NCI-H510A (cell line): ENCODE measurements around the gene PTGR3.

Experiments
- DNase-seq: peaks from one replicate; lab custom pipeline; 2025; lab: John Stamatoyannopoulos, UW

The PTGR3 gene, protein sequence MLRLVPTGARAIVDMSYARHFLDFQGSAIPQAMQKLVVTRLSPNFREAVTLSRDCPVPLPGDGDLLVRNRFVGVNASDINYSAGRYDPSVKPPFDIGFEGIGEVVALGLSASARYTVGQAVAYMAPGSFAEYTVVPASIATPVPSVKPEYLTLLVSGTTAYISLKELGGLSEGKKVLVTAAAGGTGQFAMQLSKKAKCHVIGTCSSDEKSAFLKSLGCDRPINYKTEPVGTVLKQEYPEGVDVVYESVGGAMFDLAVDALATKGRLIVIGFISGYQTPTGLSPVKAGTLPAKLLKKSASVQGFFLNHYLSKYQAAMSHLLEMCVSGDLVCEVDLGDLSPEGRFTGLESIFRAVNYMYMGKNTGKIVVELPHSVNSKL

GRCh38 chr18:75209129-75209950 is at the start of gene PTGR3:
Gene PTGR3, minus strand, starts transcription at chr18:75209139. Its CDS starts 81 bp downstream, at chr18:75209058.
- peak; percentile 85 for DNase-seq

DNA sequence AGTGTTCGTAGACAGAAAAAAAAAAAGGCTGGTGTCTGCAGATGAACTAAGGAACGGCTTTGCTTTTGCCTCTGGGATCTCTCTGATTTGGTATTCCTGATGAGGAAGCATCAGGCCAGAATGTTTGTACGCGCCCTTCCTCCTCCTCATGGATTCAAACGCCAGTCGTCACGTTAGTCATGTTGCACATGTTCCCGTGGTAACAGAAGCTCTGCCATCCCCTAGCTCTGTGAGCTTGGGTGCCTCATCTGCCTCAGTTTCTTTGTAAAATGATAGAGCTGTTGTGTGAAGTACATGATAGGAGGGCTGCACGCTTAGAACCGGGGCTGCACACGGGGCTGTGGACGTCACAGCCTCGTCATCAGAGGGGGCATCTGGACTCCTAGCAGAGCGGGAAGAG is 48.7 kb upstream of the PTGR3 start:
- no peak for DNase-seq

DNA sequence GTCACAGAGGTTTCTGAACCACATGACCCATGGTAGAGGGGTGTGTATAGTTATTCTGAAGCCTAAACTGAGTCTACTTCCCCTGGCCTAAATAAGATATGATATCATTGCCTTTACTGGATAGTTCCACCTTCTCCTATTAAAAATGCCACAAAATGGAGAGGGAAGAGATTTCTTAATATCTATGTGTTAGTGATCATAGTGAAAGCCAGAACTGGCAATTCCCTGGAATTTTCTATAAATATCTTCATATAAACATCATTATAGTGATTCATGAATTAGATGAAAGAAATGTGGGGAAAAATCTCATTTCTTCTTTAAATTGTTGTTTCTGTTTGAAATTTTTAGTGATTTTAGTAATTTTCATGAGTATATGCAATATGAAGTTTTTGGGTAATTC is 47.4 kb upstream of the PTGR3 start:
- DNase-seq = no peak

GRCh38 chr18:75255094-75255493 is 46.2 kb upstream of the PTGR3 start:
- DNase-seq = no peak

DNA sequence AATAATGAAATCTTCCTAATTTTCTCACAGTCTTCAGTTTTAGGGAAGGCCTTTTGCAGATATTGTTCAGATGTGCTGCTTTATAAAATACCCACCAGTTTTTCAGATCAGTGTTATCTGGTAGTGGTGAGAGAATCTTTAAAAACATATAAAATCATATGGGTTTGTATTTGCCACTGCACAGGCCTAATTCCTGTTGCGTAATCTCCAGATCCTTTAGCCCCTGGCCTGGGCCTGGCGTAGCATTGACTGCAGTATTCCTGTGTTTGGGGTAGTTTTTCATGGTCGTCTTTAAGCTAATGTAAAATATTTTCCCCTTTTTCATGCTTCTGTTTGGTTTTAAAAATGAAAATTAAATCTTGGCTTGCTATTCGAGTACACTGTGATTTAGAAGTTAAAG is 44.8 kb upstream of the PTGR3 start:
- DNase-seq = no peak

- no peak for DNase-seq
These were observed 44.1 kb upstream of the PTGR3 start for GRCh38 chr18:75253043-75253442.

DNA sequence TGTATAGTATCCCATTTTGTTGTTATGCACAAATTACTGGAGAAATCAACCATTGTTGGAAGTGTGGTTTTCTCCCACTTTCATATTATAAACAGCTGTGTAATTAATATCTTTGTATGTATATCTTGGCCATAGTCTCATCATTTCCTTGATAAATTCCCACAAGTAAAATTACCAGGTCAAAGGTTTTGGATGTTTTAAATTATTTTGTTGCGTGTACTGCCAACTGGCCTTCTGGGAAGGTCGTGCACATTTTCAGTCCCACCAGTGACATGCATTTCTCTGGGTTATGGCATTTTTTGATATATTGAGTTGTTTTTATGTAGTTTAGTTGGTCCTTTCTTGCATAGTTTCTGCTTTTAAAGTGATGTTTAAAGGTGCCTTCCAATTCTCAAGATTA is 43.2 kb upstream of the PTGR3 start:
- no peak for DNase-seq

DNA sequence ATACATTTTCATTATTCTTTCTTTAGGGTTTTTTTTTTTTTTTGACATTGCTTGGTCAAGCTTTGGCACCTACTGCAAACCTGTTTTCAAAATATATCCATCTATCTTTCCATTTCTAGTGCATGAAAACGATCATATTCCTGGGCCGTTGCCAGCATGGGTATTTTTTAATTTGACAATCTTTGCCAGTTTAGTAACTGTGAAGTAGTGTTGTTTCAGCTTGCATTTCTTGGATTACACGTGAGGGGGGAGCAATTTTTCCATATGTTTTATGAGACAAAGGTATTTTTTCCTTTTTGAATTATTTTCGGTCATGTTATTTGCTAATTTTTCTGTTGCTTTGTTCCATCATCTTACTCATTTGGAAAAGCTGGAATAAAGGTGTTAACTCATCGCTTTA is 42.5 kb upstream of the PTGR3 start:
- DNase-seq = no peak

DNA sequence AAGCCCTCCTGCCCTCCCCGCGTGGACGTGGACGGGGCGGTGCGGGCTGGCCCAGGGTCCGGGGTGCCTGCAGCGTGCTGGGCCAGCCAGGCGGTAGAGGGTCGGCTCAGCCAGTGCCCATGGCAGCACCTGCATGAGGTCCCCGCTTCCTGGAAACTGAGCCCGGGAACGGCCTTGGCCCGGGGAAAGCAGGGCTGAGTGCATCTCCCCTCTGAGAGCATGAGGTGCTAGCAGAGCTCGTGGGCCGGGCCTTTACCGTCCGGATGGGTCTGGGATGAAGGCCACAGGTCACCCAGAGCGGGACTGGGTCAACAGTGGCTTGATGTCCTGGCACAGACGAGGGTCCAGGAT is 41.5 kb upstream of the PTGR3 start:
- no peak for DNase-seq

DNA sequence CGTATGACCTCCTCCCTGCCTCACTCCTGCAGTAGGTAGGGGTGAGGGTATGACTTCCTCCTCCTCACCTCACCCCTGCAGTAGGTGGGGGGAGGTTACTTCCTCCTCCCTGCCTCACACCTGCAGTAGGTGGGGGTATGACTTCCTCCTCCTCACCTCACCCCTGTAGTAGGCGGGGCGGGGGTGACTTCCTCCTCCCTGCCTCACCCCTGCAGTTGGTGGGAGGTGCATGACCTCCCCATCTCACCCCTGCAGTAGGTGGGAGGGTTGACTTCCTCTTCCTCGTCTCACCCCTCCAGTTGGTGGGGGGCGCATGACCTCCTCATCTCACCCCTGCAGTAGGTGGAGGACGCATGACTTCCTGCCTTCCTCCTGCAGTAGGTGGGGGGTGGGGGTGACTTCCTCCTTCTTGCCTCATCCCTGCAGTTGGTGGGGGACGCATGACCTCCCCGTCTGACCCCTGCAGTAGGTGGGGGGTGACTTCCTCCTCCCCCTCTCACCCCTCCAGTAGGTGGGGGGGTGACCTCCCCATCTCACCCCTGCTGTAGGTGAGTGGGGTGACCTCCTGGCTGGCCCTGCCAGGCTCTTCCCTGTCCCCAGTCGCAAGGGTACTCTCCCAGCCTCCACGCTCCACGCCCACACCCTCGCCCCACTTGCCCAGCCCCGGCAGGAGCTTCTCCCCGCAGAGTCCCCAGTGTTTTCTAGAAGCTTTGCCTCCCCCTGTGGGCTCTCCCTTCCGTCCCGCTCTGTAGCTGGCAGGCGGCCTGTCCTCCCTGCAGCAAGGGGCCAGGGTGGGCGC is 40.9 kb upstream of the PTGR3 start:
- DNase-seq = no peak

- DNase-seq = no peak
These were observed 40.2 kb upstream of the PTGR3 start for GRCh38 chr18:75249175-75249518.

- no peak for DNase-seq
These were observed 39.7 kb upstream of the PTGR3 start for GRCh38 chr18:75248426-75249174.

DNA sequence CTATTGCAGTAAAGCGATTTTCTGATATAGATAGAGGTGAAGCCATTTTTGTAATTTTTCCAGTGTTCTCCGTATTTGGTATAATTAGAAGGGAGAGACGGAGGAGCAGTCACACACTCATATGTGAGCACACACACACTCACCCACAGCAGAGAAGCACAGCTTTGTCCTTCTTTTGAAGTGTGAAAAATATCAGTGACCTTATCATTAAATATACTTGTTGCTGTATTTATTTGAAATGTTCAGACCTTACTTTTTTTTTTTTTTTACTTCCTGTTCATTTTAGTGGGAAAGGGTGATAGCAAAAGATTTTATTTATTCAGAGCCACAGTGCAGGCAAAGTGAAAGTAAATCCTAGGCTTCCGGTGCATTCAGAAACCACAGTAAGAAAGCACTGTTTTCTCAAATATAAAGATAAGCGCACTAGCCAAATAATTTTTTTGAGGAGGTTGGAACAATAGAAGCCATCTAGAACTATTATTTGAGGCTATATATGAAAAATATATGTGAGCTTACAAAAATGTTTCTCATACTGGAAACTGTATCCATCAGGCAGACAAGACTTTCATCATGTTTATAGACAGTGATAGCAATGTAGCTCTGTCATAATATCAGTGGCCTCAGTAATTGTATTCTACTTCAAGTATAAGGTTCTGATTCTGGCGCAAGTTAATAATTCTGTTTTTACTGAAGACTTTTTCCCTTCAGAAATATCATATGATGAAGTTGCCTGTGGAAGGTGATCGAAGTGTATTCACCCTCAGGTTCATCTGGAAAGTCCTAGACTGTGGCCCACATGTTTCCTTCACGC is 38.9 kb upstream of the PTGR3 start:
- DNase-seq = no peak

GRCh38 chr18:75246721-75247610 is 38.0 kb upstream of the PTGR3 start:
- no peak for DNase-seq

DNA sequence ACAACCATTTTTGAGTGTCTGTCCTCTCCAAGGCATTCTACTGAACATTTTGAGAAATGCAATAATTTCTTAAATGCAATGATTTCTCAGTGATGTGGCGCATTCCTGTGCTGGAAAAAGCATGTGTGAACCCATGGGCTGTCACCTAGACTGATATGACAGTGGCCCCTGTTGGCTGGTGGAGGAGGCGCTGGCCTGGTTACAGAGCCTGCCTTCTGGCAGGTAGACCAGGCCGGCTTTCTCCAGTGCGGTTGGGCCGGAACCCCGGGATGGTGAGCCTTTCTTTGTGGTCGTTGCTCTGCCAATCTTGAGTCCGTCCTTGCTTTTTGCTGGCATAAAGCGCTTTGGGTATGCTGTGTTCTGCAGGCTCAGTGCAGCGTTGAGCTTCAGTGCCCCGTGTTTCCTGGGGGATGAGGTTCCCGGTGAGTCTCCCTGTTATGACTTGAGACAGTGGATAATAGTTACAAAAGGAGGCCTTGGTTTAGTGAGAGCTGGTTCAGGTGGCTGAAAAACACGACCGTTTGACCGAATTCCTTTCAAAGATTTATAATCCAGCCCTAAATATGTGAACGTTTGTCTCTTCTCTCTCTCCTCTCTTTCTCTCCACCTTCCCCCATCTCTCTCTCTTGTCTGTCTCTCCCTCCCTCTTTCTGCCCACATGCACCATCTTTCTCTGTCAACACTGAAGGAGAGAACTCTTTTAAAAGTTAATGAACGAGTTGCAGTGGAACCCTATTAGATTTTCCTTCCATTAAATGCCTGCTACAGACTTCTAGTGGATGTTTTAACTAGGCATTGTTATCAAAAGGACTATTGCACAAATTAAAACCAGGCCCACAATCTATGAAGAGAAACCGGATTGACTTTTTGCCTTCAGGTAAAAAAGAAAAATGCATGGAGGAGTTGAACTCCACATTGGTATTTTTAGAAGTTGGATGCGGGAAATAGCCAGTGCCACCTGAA is 35.7 kb upstream of the PTGR3 start:
- no peak for DNase-seq

- no peak for DNase-seq
These were observed 32.8 kb upstream of the PTGR3 start for GRCh38 chr18:75241705-75242104.

- DNase-seq = no peak
These were observed 31.5 kb upstream of the PTGR3 start for GRCh38 chr18:75240433-75240832.

GRCh38 chr18:75238786-75239185 is 29.8 kb upstream of the PTGR3 start:
- no peak for DNase-seq

GRCh38 chr18:75238100-75238499 is 29.2 kb upstream of the PTGR3 start:
- no peak for DNase-seq
